ENCODE measurements around the gene FAM13B.

DNA sequence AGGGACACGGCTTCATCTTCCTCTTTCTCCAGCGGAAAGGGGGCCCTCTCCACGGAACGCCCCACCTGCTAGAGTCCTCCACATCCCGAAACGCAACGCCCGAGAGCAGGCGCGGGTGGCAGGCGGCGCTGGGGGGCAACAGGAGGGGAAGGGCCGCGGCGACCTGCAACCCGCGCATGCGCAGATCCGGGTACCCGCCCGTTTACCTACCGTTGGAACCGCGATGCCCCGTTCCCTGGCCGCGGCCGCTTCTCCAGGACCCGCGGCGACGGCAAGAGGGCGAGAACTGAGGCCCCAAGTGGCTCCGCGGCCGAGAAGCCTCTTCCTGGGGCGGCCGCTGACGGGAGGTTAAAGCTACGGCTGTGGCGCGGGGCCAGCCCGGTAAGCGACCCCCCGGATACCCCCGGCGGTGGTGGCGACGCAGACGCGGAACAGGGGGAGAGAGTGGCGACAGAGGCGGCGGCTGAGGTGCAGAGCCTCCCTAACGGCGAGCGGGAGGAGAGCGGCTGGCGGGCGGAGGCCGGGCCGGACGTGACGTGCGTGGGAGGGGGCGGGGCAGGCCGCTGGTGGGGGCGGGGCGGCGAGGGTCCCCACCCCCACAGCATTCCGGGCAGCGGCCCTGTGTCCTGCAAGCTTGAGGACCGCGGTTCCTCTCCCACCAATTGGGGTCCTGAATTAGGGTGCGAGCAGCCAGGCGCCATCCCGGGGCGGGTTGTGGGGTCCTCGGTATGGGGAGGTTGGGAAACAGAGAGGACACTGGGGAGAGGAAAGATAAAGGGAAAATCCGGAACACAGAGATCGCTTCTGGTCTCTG, at the start of gene FAM13B:
- TF ChIP-seq, protein P1, sequence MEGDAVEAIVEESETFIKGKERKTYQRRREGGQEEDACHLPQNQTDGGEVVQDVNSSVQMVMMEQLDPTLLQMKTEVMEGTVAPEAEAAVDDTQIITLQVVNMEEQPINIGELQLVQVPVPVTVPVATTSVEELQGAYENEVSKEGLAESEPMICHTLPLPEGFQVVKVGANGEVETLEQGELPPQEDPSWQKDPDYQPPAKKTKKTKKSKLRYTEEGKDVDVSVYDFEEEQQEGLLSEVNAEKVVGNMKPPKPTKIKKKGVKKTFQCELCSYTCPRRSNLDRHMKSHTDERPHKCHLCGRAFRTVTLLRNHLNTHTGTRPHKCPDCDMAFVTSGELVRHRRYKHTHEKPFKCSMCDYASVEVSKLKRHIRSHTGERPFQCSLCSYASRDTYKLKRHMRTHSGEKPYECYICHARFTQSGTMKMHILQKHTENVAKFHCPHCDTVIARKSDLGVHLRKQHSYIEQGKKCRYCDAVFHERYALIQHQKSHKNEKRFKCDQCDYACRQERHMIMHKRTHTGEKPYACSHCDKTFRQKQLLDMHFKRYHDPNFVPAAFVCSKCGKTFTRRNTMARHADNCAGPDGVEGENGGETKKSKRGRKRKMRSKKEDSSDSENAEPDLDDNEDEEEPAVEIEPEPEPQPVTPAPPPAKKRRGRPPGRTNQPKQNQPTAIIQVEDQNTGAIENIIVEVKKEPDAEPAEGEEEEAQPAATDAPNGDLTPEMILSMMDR (IDR thresholded peaks at IDR 0.05; ENCODE audit: insufficient read depth, low read length, poor library complexity, severe bottlenecking), result no peak
- TF ChIP-seq EZH2phosphoT487 (conservative IDR thresholded peaks at IDR 0.05; ENCODE audit: low read length), result no peak

Measured in SU-DHL-6 (cell line).